Panc1 (cell line): Measurements from ENCODE around the gene SND1. TPM values are rescaled to one million over a fixed set of nuclear protein-coding genes. Genes with fewer than 3 reads are reported as not detected.

Experiments used
- ATAC-seq: fragments of 200-7000 bp; cut with Tn5 transposase; 2 replicates; pipeline ENCODE4 v1.9.1; 2020; ENCODE audit warnings: mild to moderate bottlenecking, moderate library complexity
- BruUV-seq: library from RNA; stranded (reverse); fragments of 400-500 nt; replicated peaks from 2 replicates; lab custom pipeline; 2021; lab: Mats Ljungman, UMichigan
- CTCF ChIA-PET: fragments of 300-600 bp; sonication (Branson Sonifier 250); formaldehyde crosslinking; loops from one replicate; lab custom pipeline; 2022; ENCODE audit warnings: antibody characterized with exemption; lab: Charles Lee
- POLR2A ChIA-PET: fragments of 300-600 bp; sonication (Branson Sonifier 250); formaldehyde crosslinking; loops from one replicate; lab custom pipeline; 2022; ENCODE audit warnings: antibody characterized with exemption; lab: Charles Lee
- DNase-seq: peaks from one replicate; pipeline ENCODE4 v3.0.0-alpha.2; 2010; ENCODE audit warnings: low read depth, low spot score
- H3K27ac ChIP-seq: 2 replicates; pipeline ENCODE4 v1.5.1; 2011; ENCODE audit warnings: mild to moderate bottlenecking, low read length, inconsistent platforms
- H3K27me3 ChIP-seq: fragments of 200-500 bp; sonication (Bioruptor generic); 2 replicates; pipeline ENCODE4 v1.6.0; 2014; ENCODE audit warnings: low read length, inconsistent platforms; ENCODE audit not compliant: control insufficient read depth, insufficient read depth
- H3K36me3 ChIP-seq: fragments of 200-500 bp; sonication (Bioruptor generic); 2 replicates; pipeline ENCODE4 v1.5.1; 2014; ENCODE audit warnings: inconsistent platforms, mild to moderate bottlenecking, low read length, moderate library complexity; ENCODE audit not compliant: control insufficient read depth, insufficient read depth
- H3K4me1 ChIP-seq: 2 replicates; pipeline ENCODE4 v1.5.1; 2011; ENCODE audit warnings: inconsistent platforms, mild to moderate bottlenecking, low read length, moderate library complexity; ENCODE audit not compliant: control insufficient read depth, insufficient read depth
- H3K4me3 ChIP-seq, 2 experiments: 2 replicates each; pipeline ENCODE4 v1.5.1; 2011 to 2012; ENCODE audit warnings: low read depth in 2 of 2, low read length in 2 of 2, mild to moderate bottlenecking in 2 of 2, inconsistent platforms in 1 of 2, moderate library complexity in 1 of 2
- H3K9me3 ChIP-seq: fragments of 200-500 bp; sonication (Bioruptor generic); 2 replicates; pipeline ENCODE4 v1.5.1; 2014; ENCODE audit warnings: low read depth, mild to moderate bottlenecking, inconsistent platforms, low read length, moderate library complexity; ENCODE audit not compliant: control insufficient read depth, insufficient read depth
- CTCF ChIP-seq: fragments of 450-650 bp; IDR thresholded peaks from 2 replicates; pipeline ENCODE4 v1.5.1; 2017; ENCODE audit warnings: mild to moderate bottlenecking
- POLR2AphosphoS5 ChIP-seq: IDR thresholded peaks from 2 replicates; pipeline ENCODE4 v1.6.1; 2012; ENCODE audit warnings: mild to moderate bottlenecking, low read depth, low read length, moderate library complexity
- REST ChIP-seq, 2 experiments: IDR thresholded peaks; 2 replicates each; pipeline ENCODE4 v1.6.1; 2011 to 2012; ENCODE audit warnings: low read depth in 2 of 2, control low read depth in 1 of 2, low read length in 1 of 2, mild to moderate bottlenecking in 1 of 2, moderate library complexity in 1 of 2; ENCODE audit not compliant: insufficient read depth in 1 of 2
- SIN3A ChIP-seq: IDR thresholded peaks from 2 replicates; pipeline ENCODE4 v1.6.1; 2012; ENCODE audit warnings: low read depth, mild to moderate bottlenecking, low read length, moderate library complexity, borderline replicate concordance; ENCODE audit not compliant: insufficient read depth
- TCF7L2 ChIP-seq: IDR thresholded peaks from 2 replicates; pipeline ENCODE4 v1.6.1; 2011; ENCODE audit warnings: mild to moderate bottlenecking, low read depth, low read length, inconsistent platforms
- in situ Hi-C: cut with HindIII; loops from 2 replicates; pipeline ENCODE4 v1.10.0; 2016; ENCODE audit warnings: low sequenced_read_pairs, low pct_unique_long_range_greater_than_20kb
- intact Hi-C: fragments of 100-400 bp; cut with micrococcal nuclease; formaldehyde crosslinking; loops from one replicate; pipeline ENCODE4 v1.10.0; 2022; ENCODE audit not compliant: unreplicated experiment
- total RNA-seq: library from RNA; stranded (reverse); gene quantifications from one replicate; pipeline ENCODE4 v1.2.1, GENCODE V29; 2021; ENCODE audit not compliant: unreplicated experiment

SND1 gene
- total RNA-seq, 1 experiment from 2014 or later: 176 TPM

GRCh38 chr7:127986581-127987521, 334.9 kb downstream of the SND1 start:
- no TSS peak for BruUV-seq
- DNase-seq (no peak), ATAC-seq (no peak)
- Histone ChIP-seq H3K9me3 (no peaks in the 10 kb centered on the region), H3K4me3 (no peak overlapping the region), H3K4me1 (no peaks in the 10 kb centered on the region), H3K36me3 (no peaks in the 10 kb centered on the region), H3K27me3 (no peaks in the 10 kb centered on the region), H3K27ac (no peak overlapping the region)
- POLR2A ChIA-PET: no interaction called here
- intact Hi-C loops (no loop called here), in situ Hi-C loops (no loop called here)
- CTCF ChIA-PET: no interaction called here
- TF ChIP-seq SIN3A (no peak), CTCF (no peak), POLR2AphosphoS5 (no peak), TCF7L2 (no peak), REST (IDR thresholded peaks at IDR 0.05; ENCODE audit: insufficient read depth in 1 of 2, low read depth in 2 of 2, low read length in 1 of 2) (no peak)

GRCh38 chr7:127988751-127989150, 336.8 kb downstream of the SND1 start:
- intact Hi-C loops (no loop called here), in situ Hi-C loops (no loop called here)
- Histone ChIP-seq H3K4me3 (no peak overlapping the region), H3K27me3 (no peaks in the 10 kb centered on the region), H3K9me3 (no peaks in the 10 kb centered on the region), H3K27ac (no peak overlapping the region), H3K4me1 (no peaks in the 10 kb centered on the region), H3K36me3 (no peaks in the 10 kb centered on the region)
- TF ChIP-seq CTCF (no peak), TCF7L2 (no peak), REST (IDR thresholded peaks at IDR 0.05; ENCODE audit: insufficient read depth in 1 of 2, low read depth in 2 of 2, low read length in 1 of 2) (no peak), SIN3A (no peak), POLR2AphosphoS5 (no peak)
- ATAC-seq (no peak), DNase-seq (no peak)
- BruUV-seq: no TSS peak
- POLR2A ChIA-PET: no interaction called here
- CTCF ChIA-PET: no interaction called here
